ENCODE results near the gene TBX21.

TBX21 gene

DNA sequence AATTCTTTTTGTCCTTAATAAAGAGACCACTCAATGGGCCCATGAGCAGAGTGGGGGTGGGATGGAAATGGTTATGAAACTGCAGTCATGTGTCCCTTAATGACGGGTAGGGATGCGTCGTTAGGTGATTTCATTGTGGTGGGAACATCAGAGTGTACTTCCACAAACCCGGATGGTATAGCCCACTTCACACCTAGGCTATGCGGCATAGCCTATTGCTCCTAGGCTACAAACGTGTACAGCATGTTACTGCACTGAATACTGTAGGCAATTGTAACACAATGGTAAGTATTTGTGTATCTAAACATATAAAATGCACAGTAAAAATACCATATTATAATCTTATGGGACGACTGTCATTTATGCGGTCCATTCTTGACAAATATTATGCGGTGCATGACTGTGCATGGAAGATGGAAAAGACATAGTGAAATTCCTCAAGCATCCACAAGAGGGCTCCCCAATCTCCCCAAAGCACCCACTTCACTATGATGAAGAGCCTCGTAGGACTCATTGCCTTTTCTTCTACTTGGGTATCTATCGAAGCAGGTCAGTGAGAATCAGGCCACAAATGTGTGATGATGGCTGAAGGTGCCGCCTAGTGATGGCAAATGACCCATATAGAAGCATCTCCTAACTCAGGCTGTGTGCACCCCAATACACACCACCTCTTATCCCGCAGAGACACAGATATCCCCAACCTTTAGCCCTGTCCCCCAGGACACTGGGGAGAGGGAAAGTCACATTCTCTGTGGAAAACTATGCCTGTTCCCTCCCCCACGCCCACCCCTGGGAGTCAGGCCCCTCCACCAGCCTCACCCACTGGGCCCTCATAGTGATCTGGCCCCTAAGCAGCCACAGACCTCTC is 43.5 kb downstream of the TBX21 start:
- DNase-seq, result peak; percentile 11

DNA sequence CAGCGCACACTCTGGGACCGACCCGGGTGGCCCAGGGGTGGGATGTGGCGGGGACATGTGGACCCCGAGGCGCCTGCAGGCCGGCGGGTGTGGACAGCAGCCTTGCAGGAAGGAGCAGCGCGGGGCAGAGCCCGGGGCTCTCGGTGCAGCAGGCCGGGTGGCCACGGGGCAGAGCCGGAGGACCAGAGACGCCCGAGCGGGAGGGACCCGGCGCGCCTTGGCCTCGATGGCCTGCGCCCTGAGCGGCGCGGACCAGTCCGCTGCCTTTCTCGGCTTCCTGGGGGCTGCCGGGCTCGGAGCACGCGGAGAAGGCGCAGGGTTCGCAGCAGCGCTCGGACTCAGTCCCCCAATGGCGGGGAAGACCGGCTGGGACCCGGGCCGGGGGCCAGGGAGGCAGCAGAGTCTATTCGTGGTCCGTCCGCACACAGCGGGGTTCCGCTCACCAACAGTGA is 45.2 kb downstream of the TBX21 start:
- no peak for DNase-seq

DNA sequence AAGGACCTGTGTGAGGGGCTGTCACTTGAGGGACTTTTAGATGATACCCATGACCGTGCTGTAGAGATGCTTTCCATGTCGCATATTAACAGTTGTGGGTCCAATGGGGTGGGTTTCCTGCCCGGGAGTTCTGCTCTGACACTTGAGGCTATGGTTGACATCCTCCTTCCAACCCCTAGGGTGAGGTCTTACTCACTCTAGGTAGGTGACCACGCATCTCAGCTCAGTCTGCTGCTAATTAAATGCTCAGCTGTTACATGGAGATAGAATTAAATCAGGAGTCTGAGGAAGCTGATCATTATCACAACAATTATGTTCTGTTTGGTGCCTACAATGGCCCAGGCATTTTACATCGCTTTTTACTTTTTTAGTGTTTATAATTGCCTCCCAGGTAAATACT is 48.4 kb downstream of the TBX21 start:
- no peak for DNase-seq

DNA sequence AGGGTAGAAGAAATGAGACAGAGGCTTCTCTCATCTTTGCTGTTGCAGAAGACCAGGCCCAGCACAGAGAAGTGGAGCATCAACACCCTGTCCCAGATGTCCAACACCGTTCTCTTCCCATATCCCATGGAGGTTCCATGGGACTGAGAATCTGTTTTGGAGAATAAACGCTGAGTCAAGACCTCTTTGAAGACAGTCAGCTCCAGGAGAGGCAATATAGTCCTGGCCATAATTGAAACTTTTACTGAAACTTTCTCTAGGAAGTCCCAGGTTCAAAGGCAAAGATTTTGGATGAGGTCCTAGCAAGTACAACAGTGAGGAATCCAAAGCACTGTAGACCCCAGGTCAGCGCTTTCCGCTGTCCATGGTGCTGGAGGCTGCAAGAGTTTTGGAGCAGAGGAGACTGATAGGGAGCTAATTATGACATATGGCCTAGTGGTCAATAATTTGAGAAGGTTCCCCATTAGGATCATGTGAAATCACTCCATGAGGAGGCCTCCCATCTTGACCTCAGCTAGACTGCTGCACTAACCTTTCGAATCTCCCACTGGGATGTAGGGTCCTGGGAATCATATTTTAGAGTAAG is 52.6 kb downstream of the TBX21 start:
- DNase-seq, result no peak

DNA sequence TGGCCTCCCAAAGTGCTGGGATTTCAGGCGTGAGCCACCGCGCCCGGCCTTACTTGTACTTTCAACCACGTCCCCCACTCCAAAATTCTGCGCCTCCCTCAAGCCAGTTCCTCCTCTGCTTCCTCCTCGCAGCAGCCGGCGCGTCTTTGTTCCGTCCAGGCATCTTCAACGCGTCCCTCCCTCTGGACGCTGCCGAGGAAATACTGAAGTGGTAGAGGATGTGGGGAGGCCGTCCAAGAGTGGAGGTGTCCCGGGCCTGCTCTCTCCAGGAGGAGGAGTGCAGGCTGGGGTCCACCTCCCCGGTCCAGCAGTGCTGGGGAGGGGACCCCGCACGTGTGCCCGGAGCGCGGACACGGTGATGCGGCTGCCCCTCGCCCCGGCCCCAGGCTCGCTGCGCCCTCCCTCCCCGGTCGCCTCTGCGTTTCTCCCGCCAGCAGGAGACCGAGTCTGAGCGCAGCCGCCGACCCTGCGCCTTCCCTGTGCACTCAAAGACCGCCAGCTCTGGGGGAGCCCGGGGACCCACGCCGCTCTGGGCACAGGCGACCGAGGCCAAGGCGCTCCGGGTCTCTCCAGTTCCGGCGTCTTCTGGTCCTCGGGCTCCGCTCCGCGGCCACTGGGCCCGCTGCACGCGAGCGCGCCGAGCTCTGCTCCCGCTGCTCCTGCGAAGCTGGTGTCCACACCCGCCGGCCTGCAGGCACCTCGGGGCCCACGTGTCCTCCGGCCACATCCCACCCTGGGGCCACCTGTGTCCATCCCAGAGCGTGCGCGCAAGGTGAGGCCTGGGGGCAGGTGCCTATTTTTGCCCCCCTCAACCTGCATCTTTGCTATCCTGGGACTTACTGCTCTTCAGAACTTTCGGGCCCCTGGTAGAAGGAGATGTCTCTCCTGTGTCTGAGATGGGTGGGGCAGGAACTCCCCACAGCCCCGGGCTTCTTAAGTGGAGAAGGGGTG is 56.9 kb downstream of the TBX21 start:
- DNase-seq, result peak; percentile 11

DNA sequence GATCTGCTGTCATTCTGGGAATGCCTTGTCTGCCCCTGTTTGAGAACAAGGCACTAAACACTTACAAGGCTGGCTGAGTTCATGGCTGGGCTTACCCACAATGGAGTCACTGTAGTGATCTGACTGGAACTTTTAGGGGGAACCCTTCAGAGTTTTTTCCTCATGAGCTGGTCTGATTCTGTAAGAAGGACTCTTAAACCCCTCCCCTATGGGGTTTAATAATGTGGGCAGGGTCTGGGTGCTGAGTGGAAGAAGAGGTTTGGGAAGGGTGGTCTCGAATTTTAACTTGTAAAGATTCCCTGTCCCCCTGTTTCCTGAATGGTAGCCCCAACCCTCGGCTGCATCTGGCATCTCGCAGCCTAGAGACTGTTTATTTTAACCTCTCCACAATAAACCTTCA is 58.0 kb downstream of the TBX21 start:
- DNase-seq, result no peak

DNA sequence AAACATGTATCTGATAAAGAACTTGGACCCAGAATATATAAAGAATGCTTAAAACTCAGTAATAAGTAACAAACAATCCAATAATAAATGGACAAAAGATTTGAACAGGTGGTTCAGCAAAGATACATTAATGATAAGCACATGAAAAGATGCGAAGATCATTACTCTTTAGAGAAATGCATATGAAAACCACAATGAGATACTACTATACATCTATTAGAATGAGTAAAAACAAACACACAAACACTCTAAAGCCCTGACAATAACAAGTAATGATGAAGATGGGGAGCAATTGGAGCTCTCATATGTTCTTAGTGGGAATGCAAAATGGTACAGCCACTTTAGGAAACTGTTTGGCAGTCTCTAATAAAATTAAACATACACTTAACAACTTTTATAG is 59.4 kb downstream of the TBX21 start:
- no peak for DNase-seq

DNA sequence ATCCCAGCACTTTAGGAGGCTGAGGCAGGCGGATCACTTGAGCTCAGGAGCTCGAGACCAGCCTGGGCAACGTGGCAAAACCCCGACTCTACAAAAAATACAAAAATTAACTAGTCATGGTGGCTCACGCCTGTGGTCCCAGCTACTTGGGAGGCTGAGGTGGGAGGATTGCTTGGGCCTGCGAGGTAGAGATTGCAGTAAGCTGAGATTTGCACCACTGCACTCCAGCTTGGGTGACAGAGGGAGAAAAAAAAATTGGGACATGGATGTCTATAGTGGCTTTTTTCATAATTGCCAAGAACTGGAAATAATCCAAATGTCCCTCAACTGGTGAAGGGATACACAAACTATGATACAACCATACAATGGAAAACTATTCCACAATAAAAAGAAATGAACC is 59.9 kb downstream of the TBX21 start:
- DNase-seq, result no peak
